Measurements from ENCODE around the gene NVL.

NVL gene

GRCh38 chr1:224294775-224295174 lies 35.2 kb downstream of the NVL start:
- no peaks in the 10 kb centered on the region for H3K9me2 ChIP-seq (replicated peaks; ENCODE audit: low read depth, low read length)
- no peak overlapping the region for H3K9ac ChIP-seq (ENCODE audit: low read depth, low read length, poor library complexity, severe bottlenecking)
- H2AFZ ChIP-seq (ENCODE audit: low read length) = no peak overlapping the region
- no peaks in the 10 kb centered on the region for H4K20me1 ChIP-seq (ENCODE audit: insufficient read depth, low read length, poor library complexity, severe bottlenecking)
- no peak overlapping the region for H3K4me3 ChIP-seq (ENCODE audit: low read length, poor library complexity, severe bottlenecking)
- no peaks in the 10 kb centered on the region for H3K79me2 ChIP-seq (ENCODE audit: insufficient read depth, low read length)
- H3K9me3 ChIP-seq (ENCODE audit: insufficient read depth, low read depth, low read length) = no peaks in the 10 kb centered on the region
- TF ChIP-seq EZH2phosphoT487 (IDR thresholded peaks at IDR 0.05; ENCODE audit: borderline replicate concordance) (no peak), CTCF (conservative IDR thresholded peaks at IDR 0.05; ENCODE audit: low read length) (no peak)
- H3F3A ChIP-seq (ENCODE audit: low read depth) = no peaks in the 10 kb centered on the region
- peaks cover 75% of the 10 kb centered on the region for H3K36me3 ChIP-seq (ENCODE audit: insufficient read depth, low read length)
- H3K4me2 ChIP-seq (ENCODE audit: low read depth, low read length, poor library complexity, severe bottlenecking) = no peak overlapping the region
- no peaks in the 10 kb centered on the region for H3K4me1 ChIP-seq (ENCODE audit: insufficient read depth, low read length, poor library complexity, severe bottlenecking)
- H3K27me3 ChIP-seq (ENCODE audit: insufficient read depth, low read length, poor library complexity, severe bottlenecking) = no peaks in the 10 kb centered on the region

- no peak overlapping the region for H2AFZ ChIP-seq (ENCODE audit: low read length)
- H4K20me1 ChIP-seq (ENCODE audit: insufficient read depth, low read length, poor library complexity, severe bottlenecking) = no peaks in the 10 kb centered on the region
- no peaks in the 10 kb centered on the region for H3K27me3 ChIP-seq (ENCODE audit: insufficient read depth, low read length, poor library complexity, severe bottlenecking)
- no peaks in the 10 kb centered on the region for H3K4me1 ChIP-seq (ENCODE audit: insufficient read depth, low read length, poor library complexity, severe bottlenecking)
- H3K9ac ChIP-seq (ENCODE audit: low read depth, low read length, poor library complexity, severe bottlenecking) = no peak overlapping the region
- H3K79me2 ChIP-seq (ENCODE audit: insufficient read depth, low read length) = no peaks in the 10 kb centered on the region
- H3K9me3 ChIP-seq (ENCODE audit: insufficient read depth, low read depth, low read length) = no peaks in the 10 kb centered on the region
- H3F3A ChIP-seq (ENCODE audit: low read depth) = no peaks in the 10 kb centered on the region
- no peak overlapping the region for H3K4me2 ChIP-seq (ENCODE audit: low read depth, low read length, poor library complexity, severe bottlenecking)
- H3K4me3 ChIP-seq (ENCODE audit: low read length, poor library complexity, severe bottlenecking) = no peak overlapping the region
- H3K36me3 ChIP-seq (ENCODE audit: insufficient read depth, low read length) = peaks cover 69% of the 10 kb centered on the region
- no peak for TF ChIP-seq CTCF (conservative IDR thresholded peaks at IDR 0.05; ENCODE audit: low read length)
- TF ChIP-seq EZH2phosphoT487 (IDR thresholded peaks at IDR 0.05; ENCODE audit: borderline replicate concordance) = no peak
- no peaks in the 10 kb centered on the region for H3K9me2 ChIP-seq (replicated peaks; ENCODE audit: low read depth, low read length)
These were observed 37.6 kb downstream of the NVL start for GRCh38 chr1:224292419-224292818.

GRCh38 chr1:224289396-224289795 lies 40.6 kb downstream of the NVL start:
- Histone ChIP-seq H2AFZ (ENCODE audit: low read length) (no peak overlapping the region), H3K79me2 (ENCODE audit: insufficient read depth, low read length) (no peaks in the 10 kb centered on the region), H3K9ac (ENCODE audit: low read depth, low read length, poor library complexity, severe bottlenecking) (no peak overlapping the region), H3K36me3 (ENCODE audit: insufficient read depth, low read length) (peaks cover 67% of the 10 kb centered on the region), H3K27me3 (ENCODE audit: insufficient read depth, low read length, poor library complexity, severe bottlenecking) (no peaks in the 10 kb centered on the region), H3K4me3 (ENCODE audit: low read length, poor library complexity, severe bottlenecking) (no peak overlapping the region), H4K20me1 (ENCODE audit: insufficient read depth, low read length, poor library complexity, severe bottlenecking) (no peaks in the 10 kb centered on the region), H3K4me1 (ENCODE audit: insufficient read depth, low read length, poor library complexity, severe bottlenecking) (no peaks in the 10 kb centered on the region), H3K4me2 (ENCODE audit: low read depth, low read length, poor library complexity, severe bottlenecking) (no peak overlapping the region), H3K9me2 (replicated peaks; ENCODE audit: low read depth, low read length) (no peaks in the 10 kb centered on the region), H3K9me3 (ENCODE audit: insufficient read depth, low read depth, low read length) (no peaks in the 10 kb centered on the region), H3F3A (ENCODE audit: low read depth) (no peaks in the 10 kb centered on the region)
- no peak for TF ChIP-seq CTCF (conservative IDR thresholded peaks at IDR 0.05; ENCODE audit: low read length)
- no peak for TF ChIP-seq EZH2phosphoT487 (IDR thresholded peaks at IDR 0.05; ENCODE audit: borderline replicate concordance)

Measured in Loucy (cell line).